Neural cell (in vitro differentiated cells): ENCODE data around the gene CAPN12. TPM values are rescaled to one million over a fixed set of nuclear protein-coding genes. Genes with fewer than 3 reads are reported as not detected.

ENCODE experiments used
- H2AFZ ChIP-seq: fragments of 200-600, 300-800 bp; sonication (generic), shearing (Covaris generic); 2 replicates; pipeline ENCODE4 v1.6.0; 2014; ENCODE audit warnings: low read depth, mild to moderate bottlenecking, antibody characterized with exemption, low read length, moderate library complexity
- H3F3A ChIP-seq: fragments of 200-600 bp; shearing (Covaris generic); 2 replicates; pipeline ENCODE4 v1.6.1; 2016; ENCODE audit warnings: mild to moderate bottlenecking, moderate library complexity, mixed read lengths, antibody characterized with exemption, low read length; ENCODE audit not compliant: insufficient read depth, poor library complexity, severe bottlenecking
- H3K27ac ChIP-seq: fragments of 200-600, 300-800 bp; sonication (generic), shearing (Covaris generic); 2 replicates; pipeline ENCODE4 v1.5.1; 2014; ENCODE audit warnings: mild to moderate bottlenecking, low read length, moderate library complexity
- H3K27me3 ChIP-seq: fragments of 300-800, 200-600 bp; sonication (generic), shearing (Covaris generic); 2 replicates; pipeline ENCODE4 v1.6.0; 2014; ENCODE audit warnings: mild to moderate bottlenecking, low read depth, low read length, moderate library complexity; ENCODE audit not compliant: insufficient read depth
- H3K36me3 ChIP-seq: fragments of 300-800, 200-600 bp; sonication (generic), shearing (Covaris generic); 2 replicates; pipeline ENCODE4 v1.5.1; 2014; ENCODE audit warnings: mild to moderate bottlenecking, antibody characterized with exemption, low read length, moderate library complexity; ENCODE audit not compliant: insufficient read depth
- H3K4me2 ChIP-seq: fragments of 300-800, 200-600 bp; sonication (generic), shearing (Covaris generic); 2 replicates; pipeline ENCODE4 v1.6.0; 2014; ENCODE audit warnings: mild to moderate bottlenecking, low read length
- H3K4me3 ChIP-seq: fragments of 300-800, 200-600 bp; sonication (generic), shearing (Covaris generic); 2 replicates; pipeline ENCODE4 v1.5.1; 2014; ENCODE audit warnings: mild to moderate bottlenecking, low read length, moderate library complexity
- H3K79me2 ChIP-seq: fragments of 200-600 bp; shearing (Covaris generic); replicated peaks from 2 replicates; pipeline ENCODE4 v1.6.0; 2014; ENCODE audit warnings: mild to moderate bottlenecking, low read length, moderate library complexity; ENCODE audit not compliant: insufficient read depth
- H3K9ac ChIP-seq: fragments of 300-800, 200-600 bp; sonication (generic), shearing (Covaris generic); 2 replicates; pipeline ENCODE4 v1.6.1; 2016; ENCODE audit warnings: mild to moderate bottlenecking, low read length, mixed read lengths
- H3K9me2 ChIP-seq: fragments of 200-600 bp; shearing (Covaris generic); 2 replicates; pipeline ENCODE4 v1.6.1; 2016; ENCODE audit warnings: mild to moderate bottlenecking, low read length, mixed read lengths; ENCODE audit not compliant: insufficient read depth
- H3K9me3 ChIP-seq: fragments of 200-600, 300-800 bp; sonication (generic), shearing (Covaris generic); 2 replicates; pipeline ENCODE4 v1.6.1; 2016; ENCODE audit warnings: mild to moderate bottlenecking, mixed run types, low read length, moderate library complexity, mixed read lengths
- H4K20me1 ChIP-seq: fragments of 200-600 bp; shearing (Covaris generic); 2 replicates; pipeline ENCODE4 v1.6.1; 2016; ENCODE audit warnings: mild to moderate bottlenecking, mixed run types; ENCODE audit not compliant: insufficient read depth
- EP300 ChIP-seq: fragments of 450-650 bp; conservative IDR thresholded peaks from 2 replicates; pipeline ENCODE4 v1.6.1; 2014; ENCODE audit warnings: antibody characterized with exemption, mild to moderate bottlenecking, moderate library complexity; ENCODE audit not compliant: poor library complexity, severe bottlenecking
- EZH2 ChIP-seq: fragments of 200-600, 300-800 bp; shearing (Covaris generic), sonication (generic); IDR thresholded peaks from 2 replicates; pipeline ENCODE4 v1.6.1; 2014; ENCODE audit warnings: antibody characterized with exemption, low read length, borderline replicate concordance, mild to moderate bottlenecking; ENCODE audit not compliant: insufficient read depth, poor library complexity, severe bottlenecking
- MXI1 ChIP-seq: fragments of 450-650 bp; conservative IDR thresholded peaks from 2 replicates; pipeline ENCODE4 v1.6.1; 2014; ENCODE audit warnings: antibody characterized with exemption, mild to moderate bottlenecking; ENCODE audit not compliant: poor library complexity, severe bottlenecking
- POLR2AphosphoS5 ChIP-seq: IDR thresholded peaks from 2 replicates; pipeline ENCODE4 v1.6.1; 2012
- RAD21 ChIP-seq: fragments of 450-650 bp; conservative IDR thresholded peaks from 2 replicates; pipeline ENCODE4 v1.6.1; 2014; ENCODE audit warnings: antibody characterized with exemption, mild to moderate bottlenecking, moderate library complexity
- SMC3 ChIP-seq: fragments of 450-650 bp; conservative IDR thresholded peaks from 2 replicates; pipeline ENCODE4 v1.6.1; 2014; ENCODE audit warnings: antibody characterized with exemption, mild to moderate bottlenecking, moderate library complexity; ENCODE audit not compliant: poor library complexity
- TAF1 ChIP-seq: IDR thresholded peaks from 2 replicates; pipeline ENCODE4 v1.6.1; 2012; ENCODE audit warnings: low read depth
- polyA plus RNA-seq: library from polyadenylated mRNA; depleted of rRNA; stranded (reverse); fragments of >200 nt; gene quantifications from 2 replicates; pipeline ENCODE4 v1.2.3, GENCODE V29; 2014
- TF ChIP-seq, protein P1 (sequence below): IDR thresholded peaks from 2 replicates; pipeline ENCODE4 v1.6.1; 2012; ENCODE audit warnings: borderline replicate concordance
- TF ChIP-seq, protein P2 (sequence below): fragments of 450-650 bp; IDR thresholded peaks from 2 replicates; pipeline ENCODE4 v1.5.1; 2014; ENCODE audit warnings: antibody characterized with exemption, mild to moderate bottlenecking, moderate library complexity; ENCODE audit not compliant: poor library complexity, severe bottlenecking

The CAPN12 gene
- polyA plus RNA-seq, 1 donor from 2014 or later = not detected

DNA sequence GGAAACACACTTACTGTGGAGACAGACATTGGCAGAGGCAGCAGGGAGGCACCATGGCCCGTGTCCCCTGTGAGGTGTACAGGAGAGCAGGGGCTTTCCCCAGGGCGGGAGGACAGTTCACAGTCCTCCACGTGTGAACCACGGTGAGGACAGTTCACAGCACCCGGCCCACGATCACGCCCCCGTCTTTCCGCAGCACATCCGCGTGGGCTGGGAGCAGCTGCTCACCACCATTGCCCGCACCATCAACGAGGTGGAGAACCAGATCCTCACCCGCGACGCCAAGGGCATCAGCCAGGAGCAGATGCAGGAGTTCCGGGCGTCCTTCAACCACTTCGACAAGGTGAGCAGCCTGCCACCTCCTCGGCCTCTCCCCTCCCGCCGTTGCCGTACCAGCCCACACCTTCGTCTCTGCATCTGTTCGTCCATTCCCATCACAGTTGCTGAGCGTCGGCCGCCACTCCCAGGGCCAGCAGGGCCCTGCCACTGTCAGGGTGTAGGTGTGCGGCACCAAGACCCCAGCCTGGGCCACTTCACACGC, 17.4 kb downstream of the CAPN12 start:
- H2AFZ ChIP-seq = no peak overlapping the region
- no peaks in the 10 kb centered on the region for H4K20me1 ChIP-seq
- H3K27me3 ChIP-seq = no peaks in the 10 kb centered on the region
- H3K79me2 ChIP-seq = no peaks in the 10 kb centered on the region
- H3K9me2 ChIP-seq = no peaks in the 10 kb centered on the region
- no peak overlapping the region for H3K27ac ChIP-seq
- no peak overlapping the region for H3K4me2 ChIP-seq
- no peak overlapping the region for H3K9ac ChIP-seq
- no peak overlapping the region for H3K4me3 ChIP-seq
- no peaks in the 10 kb centered on the region for H3K9me3 ChIP-seq
- no peaks in the 10 kb centered on the region for H3F3A ChIP-seq
- TF ChIP-seq POLR2AphosphoS5 (no peak), TAF1 (no peak), SMC3 (no peak), RAD21 (no peak), MXI1 (no peak), EZH2 (no peak), EP300 (no peak)
- TF ChIP-seq, protein P1, sequence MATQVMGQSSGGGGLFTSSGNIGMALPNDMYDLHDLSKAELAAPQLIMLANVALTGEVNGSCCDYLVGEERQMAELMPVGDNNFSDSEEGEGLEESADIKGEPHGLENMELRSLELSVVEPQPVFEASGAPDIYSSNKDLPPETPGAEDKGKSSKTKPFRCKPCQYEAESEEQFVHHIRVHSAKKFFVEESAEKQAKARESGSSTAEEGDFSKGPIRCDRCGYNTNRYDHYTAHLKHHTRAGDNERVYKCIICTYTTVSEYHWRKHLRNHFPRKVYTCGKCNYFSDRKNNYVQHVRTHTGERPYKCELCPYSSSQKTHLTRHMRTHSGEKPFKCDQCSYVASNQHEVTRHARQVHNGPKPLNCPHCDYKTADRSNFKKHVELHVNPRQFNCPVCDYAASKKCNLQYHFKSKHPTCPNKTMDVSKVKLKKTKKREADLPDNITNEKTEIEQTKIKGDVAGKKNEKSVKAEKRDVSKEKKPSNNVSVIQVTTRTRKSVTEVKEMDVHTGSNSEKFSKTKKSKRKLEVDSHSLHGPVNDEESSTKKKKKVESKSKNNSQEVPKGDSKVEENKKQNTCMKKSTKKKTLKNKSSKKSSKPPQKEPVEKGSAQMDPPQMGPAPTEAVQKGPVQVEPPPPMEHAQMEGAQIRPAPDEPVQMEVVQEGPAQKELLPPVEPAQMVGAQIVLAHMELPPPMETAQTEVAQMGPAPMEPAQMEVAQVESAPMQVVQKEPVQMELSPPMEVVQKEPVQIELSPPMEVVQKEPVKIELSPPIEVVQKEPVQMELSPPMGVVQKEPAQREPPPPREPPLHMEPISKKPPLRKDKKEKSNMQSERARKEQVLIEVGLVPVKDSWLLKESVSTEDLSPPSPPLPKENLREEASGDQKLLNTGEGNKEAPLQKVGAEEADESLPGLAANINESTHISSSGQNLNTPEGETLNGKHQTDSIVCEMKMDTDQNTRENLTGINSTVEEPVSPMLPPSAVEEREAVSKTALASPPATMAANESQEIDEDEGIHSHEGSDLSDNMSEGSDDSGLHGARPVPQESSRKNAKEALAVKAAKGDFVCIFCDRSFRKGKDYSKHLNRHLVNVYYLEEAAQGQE = no peak
- TF ChIP-seq, protein P2, sequence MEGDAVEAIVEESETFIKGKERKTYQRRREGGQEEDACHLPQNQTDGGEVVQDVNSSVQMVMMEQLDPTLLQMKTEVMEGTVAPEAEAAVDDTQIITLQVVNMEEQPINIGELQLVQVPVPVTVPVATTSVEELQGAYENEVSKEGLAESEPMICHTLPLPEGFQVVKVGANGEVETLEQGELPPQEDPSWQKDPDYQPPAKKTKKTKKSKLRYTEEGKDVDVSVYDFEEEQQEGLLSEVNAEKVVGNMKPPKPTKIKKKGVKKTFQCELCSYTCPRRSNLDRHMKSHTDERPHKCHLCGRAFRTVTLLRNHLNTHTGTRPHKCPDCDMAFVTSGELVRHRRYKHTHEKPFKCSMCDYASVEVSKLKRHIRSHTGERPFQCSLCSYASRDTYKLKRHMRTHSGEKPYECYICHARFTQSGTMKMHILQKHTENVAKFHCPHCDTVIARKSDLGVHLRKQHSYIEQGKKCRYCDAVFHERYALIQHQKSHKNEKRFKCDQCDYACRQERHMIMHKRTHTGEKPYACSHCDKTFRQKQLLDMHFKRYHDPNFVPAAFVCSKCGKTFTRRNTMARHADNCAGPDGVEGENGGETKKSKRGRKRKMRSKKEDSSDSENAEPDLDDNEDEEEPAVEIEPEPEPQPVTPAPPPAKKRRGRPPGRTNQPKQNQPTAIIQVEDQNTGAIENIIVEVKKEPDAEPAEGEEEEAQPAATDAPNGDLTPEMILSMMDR = no peak
- H3K36me3 ChIP-seq = no peaks in the 10 kb centered on the region

DNA sequence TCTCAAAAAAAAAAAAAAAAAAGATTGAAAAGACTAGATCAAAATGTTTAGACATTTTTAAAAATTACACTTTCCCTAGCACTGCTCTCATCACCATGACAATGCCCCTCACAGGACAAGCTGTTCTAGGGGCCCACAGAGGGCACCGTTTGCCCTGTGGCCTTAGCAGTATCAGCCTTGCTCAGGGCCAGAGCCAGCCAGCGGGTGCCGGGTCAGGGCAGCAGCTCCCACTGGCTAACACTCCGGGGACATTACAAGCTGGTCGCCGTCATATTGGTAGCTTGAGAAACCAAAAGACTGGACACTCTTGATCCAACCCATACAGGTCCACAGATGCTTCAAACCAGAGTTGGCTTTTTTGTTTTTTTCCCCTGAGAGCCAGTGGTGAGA, 18.0 kb downstream of the CAPN12 start:
- H3K4me3 ChIP-seq = no peak overlapping the region
- no peaks in the 10 kb centered on the region for H3F3A ChIP-seq
- no peaks in the 10 kb centered on the region for H3K9me3 ChIP-seq
- H3K4me2 ChIP-seq = no peak overlapping the region
- H3K27me3 ChIP-seq = no peaks in the 10 kb centered on the region
- H2AFZ ChIP-seq = no peak overlapping the region
- H3K27ac ChIP-seq = no peak overlapping the region
- H3K9me2 ChIP-seq = no peaks in the 10 kb centered on the region
- H3K79me2 ChIP-seq = no peaks in the 10 kb centered on the region
- no peak overlapping the region for H3K9ac ChIP-seq
- no peak for TF ChIP-seq TAF1
- no peak for TF ChIP-seq SMC3
- TF ChIP-seq EP300 = no peak
- TF ChIP-seq EZH2 = no peak
- TF ChIP-seq, protein P2 = no peak
- no peak for TF ChIP-seq MXI1
- no peak for TF ChIP-seq POLR2AphosphoS5
- TF ChIP-seq, protein P1 = no peak
- no peak for TF ChIP-seq RAD21
- no peaks in the 10 kb centered on the region for H4K20me1 ChIP-seq
- no peaks in the 10 kb centered on the region for H3K36me3 ChIP-seq
